Spleen (tissue), 7 donors: ENCODE measurements around the gene PGRMC2.

Experiments
- POLR2AphosphoS5 ChIP-seq, 3 donors: sonication (generic); formaldehyde crosslinking; IDR thresholded peaks; one replicate each; pipeline ENCODE4 v1.5.1; 2017; ENCODE audit warnings: antibody characterized with exemption in 3 of 3
- TF ChIP-seq, protein P1 (sequence below), 11 experiments: fragments of 200-600 bp in 7 of 11; fragments of 450-650 bp in 4 of 11; sonication (generic) in 4 of 11; IDR thresholded peaks in 8 of 11; conservative IDR thresholded peaks in 3 of 11; 1 replicate in 7 of 11; 2 replicates in 4 of 11; pipeline versions ENCODE4 v1.4.0 to v1.8.0; 2016 to 2021; ENCODE audit warnings: antibody characterized with exemption in 11 of 11, inconsistent platforms in 4 of 11, mild to moderate bottlenecking in 1 of 11
- donor health status: DM: no; HTN: no; CAD: no; lungs with moderate emphysema.
- donor health status: DM: no; HTN: no; CAD: no.
- donor health status: DM: no; HTN: no; CAD: no.

DNA sequence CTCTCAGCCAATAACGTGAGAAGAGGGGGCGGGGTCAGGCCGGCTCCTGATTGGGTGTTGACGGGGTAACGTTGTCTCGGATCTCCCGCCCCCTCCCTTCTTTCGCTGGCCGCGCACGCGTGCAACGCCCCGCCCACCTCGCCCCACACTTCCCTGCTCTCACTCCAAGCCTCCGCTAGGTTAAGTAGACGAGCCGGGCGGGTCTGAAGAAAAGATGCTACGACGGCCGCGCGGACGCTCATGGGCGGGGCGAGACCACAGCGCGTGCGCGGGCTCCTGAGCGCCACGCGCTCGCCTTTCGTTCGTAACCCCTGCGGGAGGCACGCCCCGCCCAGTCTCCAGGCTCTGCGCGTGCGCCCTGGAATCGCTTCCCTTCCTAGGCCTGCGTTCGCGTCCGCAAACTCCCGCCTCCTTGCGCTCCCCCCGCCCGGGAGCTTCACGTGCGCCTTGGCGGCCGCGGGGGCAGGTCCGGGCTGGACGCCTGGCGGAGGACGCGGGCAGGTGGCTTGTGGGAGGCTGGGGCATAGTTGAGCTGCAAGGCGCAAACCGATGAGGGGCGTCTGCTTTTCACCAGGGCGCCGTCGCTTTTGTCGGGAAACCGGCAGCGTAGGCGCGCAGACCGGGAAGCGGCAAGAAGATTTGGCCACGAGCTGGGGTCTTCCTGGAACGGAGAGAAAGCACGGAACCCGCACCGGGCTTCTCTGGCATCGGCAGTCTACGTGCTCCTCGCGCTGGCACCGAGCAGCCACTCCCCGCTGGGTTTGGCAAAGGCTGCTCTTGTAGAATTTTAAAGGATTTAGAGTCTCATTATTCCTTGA, 467 bp upstream of the PGRMC2 start:
- TF ChIP-seq, protein P1, sequence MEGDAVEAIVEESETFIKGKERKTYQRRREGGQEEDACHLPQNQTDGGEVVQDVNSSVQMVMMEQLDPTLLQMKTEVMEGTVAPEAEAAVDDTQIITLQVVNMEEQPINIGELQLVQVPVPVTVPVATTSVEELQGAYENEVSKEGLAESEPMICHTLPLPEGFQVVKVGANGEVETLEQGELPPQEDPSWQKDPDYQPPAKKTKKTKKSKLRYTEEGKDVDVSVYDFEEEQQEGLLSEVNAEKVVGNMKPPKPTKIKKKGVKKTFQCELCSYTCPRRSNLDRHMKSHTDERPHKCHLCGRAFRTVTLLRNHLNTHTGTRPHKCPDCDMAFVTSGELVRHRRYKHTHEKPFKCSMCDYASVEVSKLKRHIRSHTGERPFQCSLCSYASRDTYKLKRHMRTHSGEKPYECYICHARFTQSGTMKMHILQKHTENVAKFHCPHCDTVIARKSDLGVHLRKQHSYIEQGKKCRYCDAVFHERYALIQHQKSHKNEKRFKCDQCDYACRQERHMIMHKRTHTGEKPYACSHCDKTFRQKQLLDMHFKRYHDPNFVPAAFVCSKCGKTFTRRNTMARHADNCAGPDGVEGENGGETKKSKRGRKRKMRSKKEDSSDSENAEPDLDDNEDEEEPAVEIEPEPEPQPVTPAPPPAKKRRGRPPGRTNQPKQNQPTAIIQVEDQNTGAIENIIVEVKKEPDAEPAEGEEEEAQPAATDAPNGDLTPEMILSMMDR (IDR thresholded peaks at IDR 0.05 in 8 of 11, conservative IDR thresholded peaks at IDR 0.05 in 3 of 11): peak in 10 of 11 experiments; percentile 34 to 82 (median 56)
- peak; percentile 96 to 97 (median 97) for TF ChIP-seq POLR2AphosphoS5 (IDR thresholded peaks at IDR 0.05)
